ENCODE results near the gene MAP1LC3B. TPM values are rescaled to one million over a fixed set of nuclear protein-coding genes. Genes with fewer than 3 reads are reported as not detected.

MAP1LC3B gene
- total and polyA plus RNA-seq, 2 donors (not counting 1 experiment from before 2014, with no cell fraction given), result 72.7 to 75.8 TPM

DNA sequence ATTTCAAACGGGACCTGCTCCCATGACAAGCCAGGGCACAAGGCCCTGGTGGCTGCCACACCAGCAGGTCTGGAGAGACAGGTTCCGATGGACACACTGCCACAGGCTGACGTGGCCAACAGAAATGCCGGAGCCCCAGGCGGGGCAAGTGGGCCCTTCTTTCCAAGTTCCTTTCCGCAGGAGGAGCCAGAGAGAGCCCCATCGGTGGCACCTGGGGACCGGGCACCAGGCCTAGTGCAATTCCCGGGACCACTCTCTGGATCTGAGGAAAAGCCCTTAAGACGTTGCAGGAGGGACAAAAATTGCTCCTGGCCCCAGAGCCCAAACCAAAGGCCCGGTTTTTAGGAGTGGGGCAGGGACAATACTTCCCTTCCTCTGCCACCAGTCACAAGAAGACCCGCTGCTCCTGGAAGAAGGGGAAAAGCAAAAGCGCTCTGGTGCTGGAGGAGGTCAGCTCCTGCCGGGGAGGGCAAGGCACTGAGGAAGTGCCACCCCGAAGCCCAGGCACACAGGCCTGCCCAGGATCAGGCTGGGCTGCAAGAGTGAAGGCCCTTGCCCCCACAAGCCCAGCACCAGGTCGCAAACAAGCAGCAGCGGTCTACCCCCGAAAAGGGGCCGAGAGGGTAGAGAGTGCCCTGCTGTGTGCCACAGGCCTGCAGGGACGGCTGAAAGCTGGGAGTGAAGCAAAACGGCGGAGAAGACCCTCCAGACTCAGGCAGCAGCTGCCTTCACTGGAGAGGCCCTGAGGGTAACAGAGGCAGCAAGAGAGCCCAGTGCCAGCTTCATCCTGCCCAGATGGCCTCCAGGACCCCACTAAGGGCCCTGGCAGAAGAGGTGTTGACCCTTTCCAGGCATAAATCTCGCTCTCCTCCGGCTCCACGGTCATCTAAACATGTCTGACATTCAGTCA lies 29.1 kb downstream of the MAP1LC3B start:
- H3K27ac Mint-ChIP-seq, result no peak overlapping the region
- POLR2A ChIA-PET, result no interaction called here
- no peak overlapping the region for H3K4me2 ChIP-seq (replicated peaks; ENCODE audit: low read depth, low read length, poor library complexity, severe bottlenecking)
- no peak overlapping the region for H3K4me3 ChIP-seq (ENCODE audit: control extremely low read depth in 1 of 5, extremely low read depth in 1 of 5, insufficient read depth in 1 of 5, low read depth in 2 of 5, low read length in 4 of 5)
- no peaks in the 10 kb centered on the region for H3K9me3 ChIP-seq (ENCODE audit: control extremely low read depth in 1 of 3, control insufficient read depth in 2 of 3, insufficient read depth in 1 of 3, low read length in 2 of 3)
- no peaks in the 10 kb centered on the region for H3K27me3 Mint-ChIP-seq
- DNase-seq (no peak), ATAC-seq (ENCODE audit: low read depth) (no peak)
- H3K36me3 ChIP-seq (replicated peaks in 1 of 2; ENCODE audit: control extremely low read depth in 1 of 2, control insufficient read depth in 1 of 2, extremely low read depth in 1 of 2, insufficient read depth in 2 of 2, low read length in 1 of 2), result no peaks in the 10 kb centered on the region
- 95% methylated on average over 19 of the region's 25 CpGs for WGBS (ENCODE audit: insufficient coverage)
- no peaks in the 10 kb centered on the region for H3K4me1 ChIP-seq (ENCODE audit: control insufficient read depth in 2 of 2, insufficient read depth in 2 of 2, low read length in 2 of 2)
- no peak overlapping the region for H3K9ac ChIP-seq (ENCODE audit: low read length)
- no peak overlapping the region for H2AFZ ChIP-seq (ENCODE audit: insufficient read depth, low read depth, low read length, poor library complexity, severe bottlenecking)
- H3K4me1 Mint-ChIP-seq, result no peaks in the 10 kb centered on the region
- H4K20me1 ChIP-seq (ENCODE audit: control insufficient read depth, insufficient read depth, low read length, poor library complexity, severe bottlenecking), result no peaks in the 10 kb centered on the region
- H3K79me2 ChIP-seq (ENCODE audit: control insufficient read depth, insufficient read depth, low read length), result no peaks in the 10 kb centered on the region
- CTCF ChIA-PET, result interaction anchor here (0.5 kb wide), 1 partner anchor 168 kb away, joined by 3 read pairs; no protein-coding TSS in a partner anchor
- TF ChIP-seq, protein P1, sequence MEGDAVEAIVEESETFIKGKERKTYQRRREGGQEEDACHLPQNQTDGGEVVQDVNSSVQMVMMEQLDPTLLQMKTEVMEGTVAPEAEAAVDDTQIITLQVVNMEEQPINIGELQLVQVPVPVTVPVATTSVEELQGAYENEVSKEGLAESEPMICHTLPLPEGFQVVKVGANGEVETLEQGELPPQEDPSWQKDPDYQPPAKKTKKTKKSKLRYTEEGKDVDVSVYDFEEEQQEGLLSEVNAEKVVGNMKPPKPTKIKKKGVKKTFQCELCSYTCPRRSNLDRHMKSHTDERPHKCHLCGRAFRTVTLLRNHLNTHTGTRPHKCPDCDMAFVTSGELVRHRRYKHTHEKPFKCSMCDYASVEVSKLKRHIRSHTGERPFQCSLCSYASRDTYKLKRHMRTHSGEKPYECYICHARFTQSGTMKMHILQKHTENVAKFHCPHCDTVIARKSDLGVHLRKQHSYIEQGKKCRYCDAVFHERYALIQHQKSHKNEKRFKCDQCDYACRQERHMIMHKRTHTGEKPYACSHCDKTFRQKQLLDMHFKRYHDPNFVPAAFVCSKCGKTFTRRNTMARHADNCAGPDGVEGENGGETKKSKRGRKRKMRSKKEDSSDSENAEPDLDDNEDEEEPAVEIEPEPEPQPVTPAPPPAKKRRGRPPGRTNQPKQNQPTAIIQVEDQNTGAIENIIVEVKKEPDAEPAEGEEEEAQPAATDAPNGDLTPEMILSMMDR (IDR thresholded peaks at IDR 0.05), result no peak
- no peak for TF ChIP-seq EZH2 (IDR thresholded peaks at IDR 0.05; ENCODE audit: borderline replicate concordance, insufficient read depth, low read depth, low read length, poor library complexity, severe bottlenecking)
- H3K27me3 ChIP-seq (replicated peaks in 1 of 4; ENCODE audit: control extremely low read depth in 1 of 4, control insufficient read depth in 3 of 4, insufficient read depth in 4 of 4, low read length in 3 of 4), result no peaks in the 10 kb centered on the region
- no peak overlapping the region for H3K27ac ChIP-seq (ENCODE audit: low read length in 2 of 2)
- H3K9me3 Mint-ChIP-seq (ENCODE audit: insufficient read depth), result no peaks in the 10 kb centered on the region
- intact Hi-C loops (cut with micrococcal nuclease), result no loop called here
- H3K4me3 Mint-ChIP-seq, result no peak overlapping the region

DNA sequence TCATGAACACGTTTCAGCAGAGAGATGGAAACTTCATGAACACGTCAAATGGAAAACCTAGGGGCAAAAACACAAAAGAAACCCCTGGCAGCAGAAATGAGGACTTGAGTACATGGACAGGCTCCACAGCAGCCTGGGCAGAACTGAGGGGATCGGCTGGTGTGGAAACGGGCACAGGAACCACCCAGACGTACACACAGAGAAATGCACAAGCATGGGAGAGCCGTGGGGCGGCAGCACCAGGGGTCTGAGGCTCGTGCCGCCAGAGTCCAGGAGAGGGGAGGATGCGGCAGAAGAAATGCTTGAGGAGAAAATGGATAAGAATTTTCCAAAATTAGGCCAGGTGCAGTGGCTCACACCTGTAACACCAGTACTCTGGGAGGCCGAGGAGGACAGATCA lies 30.0 kb downstream of the MAP1LC3B start:
- Mint-ChIP-seq H3K27me3 (no peaks in the 10 kb centered on the region), H3K4me1 (no peaks in the 10 kb centered on the region), H3K27ac (no peak overlapping the region), H3K4me3 (no peak overlapping the region), H3K9me3 (ENCODE audit: insufficient read depth) (no peaks in the 10 kb centered on the region)
- Histone ChIP-seq H3K36me3 (replicated peaks in 1 of 2; ENCODE audit: control extremely low read depth in 1 of 2, control insufficient read depth in 1 of 2, extremely low read depth in 1 of 2, insufficient read depth in 2 of 2, low read length in 1 of 2) (no peaks in the 10 kb centered on the region), H4K20me1 (ENCODE audit: control insufficient read depth, insufficient read depth, low read length, poor library complexity, severe bottlenecking) (no peaks in the 10 kb centered on the region), H3K4me3 (ENCODE audit: control extremely low read depth in 1 of 5, extremely low read depth in 1 of 5, insufficient read depth in 1 of 5, low read depth in 2 of 5, low read length in 4 of 5) (no peak overlapping the region), H3K27ac (ENCODE audit: low read length in 2 of 2) (no peak overlapping the region), H3K79me2 (ENCODE audit: control insufficient read depth, insufficient read depth, low read length) (no peaks in the 10 kb centered on the region), H3K27me3 (replicated peaks in 1 of 4; ENCODE audit: control extremely low read depth in 1 of 4, control insufficient read depth in 3 of 4, insufficient read depth in 4 of 4, low read length in 3 of 4) (no peaks in the 10 kb centered on the region), H3K4me1 (ENCODE audit: control insufficient read depth in 2 of 2, insufficient read depth in 2 of 2, low read length in 2 of 2) (no peaks in the 10 kb centered on the region), H3K9ac (ENCODE audit: low read length) (no peak overlapping the region), H3K4me2 (replicated peaks; ENCODE audit: low read depth, low read length, poor library complexity, severe bottlenecking) (no peak overlapping the region), H2AFZ (ENCODE audit: insufficient read depth, low read depth, low read length, poor library complexity, severe bottlenecking) (no peak overlapping the region), H3K9me3 (ENCODE audit: control extremely low read depth in 1 of 3, control insufficient read depth in 2 of 3, insufficient read depth in 1 of 3, low read length in 2 of 3) (no peaks in the 10 kb centered on the region)
- POLR2A ChIA-PET, result no interaction called here
- intact Hi-C loops (cut with micrococcal nuclease), result no loop called here
- CTCF ChIA-PET, result interaction anchor here (0.5 kb wide), 1 partner anchor 167 kb away, joined by 3 read pairs; no protein-coding TSS in a partner anchor
- no peak for DNase-seq
- 97% methylated on average over 7 of the region's 11 CpGs for WGBS (ENCODE audit: insufficient coverage)
- no peak for ATAC-seq (ENCODE audit: low read depth)
- TF ChIP-seq, protein P1 (IDR thresholded peaks at IDR 0.05), result no peak
- TF ChIP-seq EZH2 (IDR thresholded peaks at IDR 0.05; ENCODE audit: borderline replicate concordance, insufficient read depth, low read depth, low read length, poor library complexity, severe bottlenecking), result no peak

All from B cell (primary cell).